HFFc6 (cell line): ENCODE measurements around the gene OR2G2. TPM values are rescaled to one million over a fixed set of nuclear protein-coding genes. Genes with fewer than 3 reads are reported as not detected.

Experiments used
- DNase-seq: peaks from one replicate; pipeline ENCODE4 v3.0.0-alpha.2; 2018
- H3K27ac Mint-ChIP-seq: 2 replicates; pipeline ENCODE4 v1.8.0; 2020; ENCODE audit warnings: mild to moderate bottlenecking, mixed read lengths
- H3K27me3 Mint-ChIP-seq: 2 replicates; pipeline ENCODE4 v1.8.0; 2021; ENCODE audit warnings: mild to moderate bottlenecking, moderate library complexity, mixed read lengths; ENCODE audit not compliant: insufficient read depth
- H3K36me3 Mint-ChIP-seq: 2 replicates; pipeline ENCODE4 v1.8.0; 2021; ENCODE audit warnings: low read depth, mixed read lengths
- H3K4me1 Mint-ChIP-seq: 2 replicates; pipeline ENCODE4 v1.8.0; 2020; ENCODE audit warnings: low read depth, mixed read lengths
- H3K4me3 Mint-ChIP-seq: 2 replicates; pipeline ENCODE4 v1.8.0; 2020; ENCODE audit warnings: mild to moderate bottlenecking, moderate library complexity, mixed read lengths
- H3K9me3 Mint-ChIP-seq: 2 replicates; pipeline ENCODE4 v1.8.0; 2020; ENCODE audit warnings: mild to moderate bottlenecking, mixed read lengths
- total RNA-seq, 6 experiments: library from RNA; stranded (reverse); fragmentation: NEBNext Ultra II Directional; extraction: Animal tissue kit (Norgen Biotek cat#: 25700); gene quantifications; 2 replicates in 1 of 6; 3 replicates in 5 of 6; pipeline ENCODE4 v1.2.3, GENCODE V29; 2021
- TF ChIP-seq, protein P1 (sequence below): fragments of 200-600 bp; sonication (generic); IDR thresholded peaks from 2 replicates; pipeline ENCODE4 v1.5.0; 2021; ENCODE audit warnings: antibody characterized with exemption, mild to moderate bottlenecking

OR2G2 gene
- total RNA-seq, 6 experiments from 2014 or later: not detected

DNA sequence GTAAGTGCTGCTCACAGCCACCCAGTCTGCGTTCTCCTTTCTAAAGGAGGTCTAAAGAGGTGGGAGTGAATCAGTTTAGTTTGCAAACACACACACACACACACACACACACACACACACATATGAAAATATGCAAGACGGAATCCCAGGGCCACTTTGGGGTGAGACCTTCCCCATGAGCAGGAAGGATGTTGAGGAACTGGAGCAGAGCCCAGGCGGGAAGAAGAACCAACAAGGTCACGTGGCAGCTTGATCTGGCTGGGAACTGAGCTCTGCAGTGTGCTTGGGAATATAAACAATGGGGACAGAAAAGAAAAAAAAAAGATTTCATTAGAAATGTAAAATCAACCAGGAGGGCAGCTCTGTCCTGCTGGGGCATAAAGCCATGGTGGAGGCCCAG, 49.9 kb downstream of the OR2G2 start:
- Mint-ChIP-seq H3K36me3 (peaks cover 9% of the 10 kb centered on the region; the same call in 1 of the 2 replicates), H3K27me3 (no peaks in the 10 kb centered on the region; the same call in 1 of the 2 replicates), H3K27ac (no peak overlapping the region), H3K9me3 (peaks cover 37% of the 10 kb centered on the region), H3K4me3 (no peak overlapping the region), H3K4me1 (peaks cover 12% of the 10 kb centered on the region; the same call in 1 of the 2 replicates)
- TF ChIP-seq, protein P1, sequence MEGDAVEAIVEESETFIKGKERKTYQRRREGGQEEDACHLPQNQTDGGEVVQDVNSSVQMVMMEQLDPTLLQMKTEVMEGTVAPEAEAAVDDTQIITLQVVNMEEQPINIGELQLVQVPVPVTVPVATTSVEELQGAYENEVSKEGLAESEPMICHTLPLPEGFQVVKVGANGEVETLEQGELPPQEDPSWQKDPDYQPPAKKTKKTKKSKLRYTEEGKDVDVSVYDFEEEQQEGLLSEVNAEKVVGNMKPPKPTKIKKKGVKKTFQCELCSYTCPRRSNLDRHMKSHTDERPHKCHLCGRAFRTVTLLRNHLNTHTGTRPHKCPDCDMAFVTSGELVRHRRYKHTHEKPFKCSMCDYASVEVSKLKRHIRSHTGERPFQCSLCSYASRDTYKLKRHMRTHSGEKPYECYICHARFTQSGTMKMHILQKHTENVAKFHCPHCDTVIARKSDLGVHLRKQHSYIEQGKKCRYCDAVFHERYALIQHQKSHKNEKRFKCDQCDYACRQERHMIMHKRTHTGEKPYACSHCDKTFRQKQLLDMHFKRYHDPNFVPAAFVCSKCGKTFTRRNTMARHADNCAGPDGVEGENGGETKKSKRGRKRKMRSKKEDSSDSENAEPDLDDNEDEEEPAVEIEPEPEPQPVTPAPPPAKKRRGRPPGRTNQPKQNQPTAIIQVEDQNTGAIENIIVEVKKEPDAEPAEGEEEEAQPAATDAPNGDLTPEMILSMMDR: no peak
- no peak for DNase-seq

- H3K4me3 Mint-ChIP-seq: no peak overlapping the region
- DNase-seq: no peak
- peaks cover 44% of the 10 kb centered on the region for H3K9me3 Mint-ChIP-seq
- peaks cover 12% of the 10 kb centered on the region; the same call in 1 of the 2 replicates for H3K4me1 Mint-ChIP-seq
- TF ChIP-seq, protein P1: no peak
- H3K36me3 Mint-ChIP-seq: peaks cover 9% of the 10 kb centered on the region; the same call in 1 of the 2 replicates
- H3K27ac Mint-ChIP-seq: no peak overlapping the region
- no peaks in the 10 kb centered on the region; the same call in none of the 2 replicates for H3K27me3 Mint-ChIP-seq
Measured at GRCh38 chr1:247638781-247639180, 50.6 kb downstream of the OR2G2 start.

Other genes with a start within 250 kb of the OR2G2 start
- 1 to 10 TPM in 4 of 6 experiments, under 1 TPM in 2; 0.33 to 5.2 (median 4.3) TPM for gene NLRP3, start 172.2 kb upstream of the OR2G2 start, total RNA-seq
- not detected for gene OR2B11, start 130.3 kb upstream of the OR2G2 start, total RNA-seq
- gene OR2C3, start 51.9 kb upstream of the OR2G2 start, total RNA-seq: not detected
- gene GCSAML, start 39.2 kb upstream of the OR2G2 start, total RNA-seq: not detected
- gene OR2G3, start 17.2 kb downstream of the OR2G2 start, total RNA-seq: not detected
- not detected for gene OR13G1, start 91.4 kb downstream of the OR2G2 start, total RNA-seq
- not detected for gene OR6F1, start 128.3 kb downstream of the OR2G2 start, total RNA-seq
- gene OR14K1, start 150.3 kb downstream of the OR2G2 start, total RNA-seq: not detected
- not detected for gene OR14A2, start 159.8 kb downstream of the OR2G2 start, total RNA-seq
- not detected for gene OR1C1, start 172.2 kb downstream of the OR2G2 start, total RNA-seq
- not detected for gene OR14A16, start 235.8 kb downstream of the OR2G2 start, total RNA-seq